Amniotic stem cell (primary cell): ENCODE measurements around the gene OR2A14.
"Not testable (repeated sequence)": the region's sequence is repeated elsewhere in the genome, so short reads cannot be mapped to it uniquely, and the experiment has no call there.

Experiments used
- DNase-seq: peaks from one replicate; lab custom pipeline; 2025; lab: John Stamatoyannopoulos, UW

OR2A14 gene

DNA sequence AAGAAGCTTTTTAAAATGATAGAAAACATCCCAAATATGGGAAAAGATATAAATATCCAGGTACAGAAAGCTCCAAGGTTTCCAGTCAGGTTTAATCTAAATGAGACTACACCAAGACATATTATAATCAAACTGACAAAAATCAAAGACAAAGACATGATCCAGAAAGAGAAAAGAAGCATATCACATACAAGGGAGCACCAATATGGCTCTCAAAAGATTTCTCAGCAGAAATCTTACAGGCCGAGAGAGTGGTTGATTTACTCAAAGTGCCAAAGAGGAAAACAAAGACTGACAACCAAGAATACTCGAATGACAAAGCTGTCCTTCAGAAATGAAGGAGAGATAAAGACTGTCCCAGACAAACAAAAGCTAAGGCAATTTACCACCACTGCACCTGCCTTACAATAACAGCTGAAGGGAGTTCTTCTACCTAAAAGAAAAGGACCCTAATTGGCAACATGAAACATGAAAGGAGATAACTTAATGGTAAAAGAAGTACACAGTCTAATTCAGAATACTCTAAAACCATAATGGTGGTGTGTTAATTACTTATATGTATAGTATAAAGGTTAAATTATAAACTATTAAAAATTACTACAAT lies 25.4 kb downstream of the OR2A14 start:
- no peak for DNase-seq

DNA sequence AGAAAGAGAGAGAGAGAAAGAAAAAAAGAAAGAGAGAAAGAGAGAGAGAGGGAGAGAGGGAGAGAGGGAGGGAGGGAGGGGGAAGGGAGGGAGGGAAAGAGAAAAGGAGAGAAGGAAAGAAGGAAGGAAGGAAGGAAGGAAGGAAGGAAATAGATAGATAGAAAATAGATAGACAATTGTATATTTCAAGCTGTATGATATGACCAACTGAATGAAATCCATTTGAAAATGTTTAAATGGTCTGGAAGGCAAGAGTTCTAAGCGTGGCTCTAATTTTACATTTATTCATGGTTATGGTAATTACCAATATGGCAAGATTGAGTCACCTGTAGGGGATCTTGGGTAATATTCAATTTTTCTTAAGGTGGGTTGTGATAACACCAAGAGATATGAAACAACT lies 35.9 kb downstream of the OR2A14 start:
- DNase-seq = no peak

DNA sequence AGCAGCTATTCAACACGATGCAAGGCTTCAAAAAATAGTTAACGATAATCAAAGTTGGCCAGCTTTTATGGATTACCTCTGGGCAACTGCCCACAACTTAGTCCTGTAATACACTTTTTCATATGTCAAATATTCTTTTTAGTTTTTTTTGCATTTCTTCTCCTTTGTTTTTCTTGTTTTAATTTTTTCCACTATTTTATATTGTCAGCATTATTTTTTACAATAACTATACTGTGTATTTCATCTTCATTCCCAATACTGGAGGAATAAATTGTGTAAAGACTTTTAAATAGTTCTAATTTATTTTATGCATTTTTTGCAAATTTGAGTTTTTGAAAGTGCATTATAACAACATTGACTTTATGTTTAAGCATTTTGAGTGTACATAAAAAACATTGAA lies 41.8 kb downstream of the OR2A14 start:
- DNase-seq = no peak

GRCh38 chr7:144171594-144172350 lies 48.8 kb downstream of the OR2A14 start:
- not testable (repeated sequence) for DNase-seq

DNA sequence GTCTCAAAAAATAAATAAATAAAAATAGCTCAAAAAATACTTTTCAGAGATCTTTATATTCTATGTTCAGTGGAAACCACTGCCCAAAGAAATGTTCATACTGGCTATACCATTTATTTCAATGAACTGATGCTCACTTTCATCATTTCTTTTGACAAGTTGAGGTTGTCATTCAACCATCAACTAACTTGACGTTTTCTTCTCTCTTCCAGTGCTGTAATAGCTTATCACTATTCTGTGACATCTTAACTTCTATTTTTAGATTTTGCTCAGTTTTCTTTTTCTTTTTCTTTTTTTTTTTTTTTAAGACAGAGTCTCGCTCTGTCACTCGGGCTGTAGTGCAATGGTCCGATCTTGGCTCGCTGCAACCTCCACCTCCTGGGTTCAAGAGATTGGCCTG lies 51.6 kb downstream of the OR2A14 start:
- DNase-seq = no peak

GRCh38 chr7:144178380-144179164 lies 55.6 kb downstream of the OR2A14 start:
- DNase-seq = not testable (repeated sequence)

DNA sequence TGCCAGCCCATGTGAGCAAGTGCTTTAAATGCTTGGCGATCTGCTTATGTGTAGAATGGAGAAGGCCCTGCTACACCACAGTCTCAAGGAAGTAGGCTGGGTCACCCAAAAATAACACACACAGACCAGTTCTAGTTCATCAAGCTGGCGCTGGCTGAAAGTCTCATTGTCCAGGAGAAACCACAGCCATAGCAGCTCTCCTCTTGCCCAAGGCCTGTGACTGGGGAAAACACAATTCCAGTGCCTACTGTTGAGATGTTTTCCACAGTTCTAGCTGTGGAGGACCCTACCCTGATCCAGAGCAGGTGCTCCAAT lies 56.1 kb downstream of the OR2A14 start:
- not testable (repeated sequence) for DNase-seq
